ENCODE data around the gene APRT. TPM values are rescaled to one million over a fixed set of nuclear protein-coding genes. Genes with fewer than 3 reads are reported as not detected.

The APRT gene
- polyA plus RNA-seq, 1 experiment, result 66.8 TPM

DNA sequence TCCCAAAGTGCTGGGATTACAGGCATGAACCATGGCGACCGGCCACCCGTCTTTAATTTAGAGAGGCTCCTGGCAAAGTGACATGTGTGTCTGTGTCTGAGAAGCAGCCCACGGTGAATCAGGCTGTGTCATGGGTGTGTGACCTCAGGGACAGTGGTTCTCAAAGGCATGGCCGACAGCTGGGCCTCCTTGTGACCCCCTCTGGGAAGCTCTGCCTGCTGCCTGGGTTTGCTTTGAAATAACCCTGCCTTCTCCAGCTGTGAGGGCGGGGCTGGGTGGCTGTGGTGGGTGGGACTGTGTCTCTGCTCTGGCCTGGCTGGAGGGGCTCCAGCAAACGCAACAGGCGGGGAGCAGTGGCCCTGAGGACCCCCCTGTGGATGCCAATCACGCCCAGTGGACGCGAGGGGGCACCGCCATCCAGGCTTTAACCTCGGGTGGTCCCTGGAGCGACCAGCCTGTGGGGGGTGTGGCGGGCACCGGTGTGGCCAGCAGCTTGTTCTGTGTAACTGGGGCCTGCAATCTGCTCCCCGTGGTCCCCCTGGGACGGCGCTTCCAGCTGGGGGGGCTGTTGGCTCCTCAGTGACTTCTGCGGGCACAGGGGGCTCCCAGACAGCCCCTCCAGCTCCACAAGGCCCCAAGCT lies 8.8 kb upstream of the APRT start:
- DNase-seq (ENCODE audit: low read depth, low spot score), result no peak
- no peak overlapping the region for H3K27ac ChIP-seq (ENCODE audit: low read depth, low read length)
- H3K27me3 ChIP-seq (ENCODE audit: control insufficient read depth, insufficient read depth, low read length), result no peaks in the 10 kb centered on the region
- CTCF ChIA-PET, result interaction anchor here (0.6 to 1.0 kb wide), 2 partner anchors 9 to 28 kb away, joined by 3 read pairs; no protein-coding TSS in a partner anchor
- no peak overlapping the region for H3K4me3 ChIP-seq (ENCODE audit: low read depth, low read length)
- no peaks in the 10 kb centered on the region; the same call in 1 of the 2 replicates for H3K9me3 ChIP-seq (ENCODE audit: control insufficient read depth, insufficient read depth, low read length)
- no peak for TF ChIP-seq CTCF (IDR thresholded peaks at IDR 0.05; ENCODE audit: low read depth, low read length)
- POLR2A ChIA-PET, result no interaction called here

DNA sequence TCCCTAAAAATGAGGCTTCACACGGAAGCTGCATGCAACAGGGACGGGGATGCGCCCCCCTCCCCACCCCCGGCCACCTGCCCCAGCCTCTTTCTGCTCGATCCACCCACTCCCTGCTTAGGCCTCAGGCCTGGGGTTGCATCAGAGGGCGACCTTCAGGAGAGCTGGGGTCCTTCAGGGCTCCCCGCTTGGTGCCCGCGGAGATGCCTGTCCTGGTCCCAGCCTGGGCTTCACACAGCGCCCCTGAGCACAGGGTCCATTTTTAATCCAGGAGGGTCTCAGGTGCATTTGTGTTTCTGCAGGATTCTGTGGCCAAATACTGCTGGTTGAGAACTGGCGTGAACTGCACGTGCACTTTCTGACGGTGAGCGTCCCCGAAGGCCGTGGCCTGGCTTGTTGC lies 7.4 kb upstream of the APRT start:
- Histone ChIP-seq H3K4me3 (ENCODE audit: low read depth, low read length) (no peak overlapping the region), H3K27me3 (ENCODE audit: control insufficient read depth, insufficient read depth, low read length) (no peaks in the 10 kb centered on the region), H3K9me3 (ENCODE audit: control insufficient read depth, insufficient read depth, low read length) (no peaks in the 10 kb centered on the region; the same call in 1 of the 2 replicates), H3K27ac (ENCODE audit: low read depth, low read length) (no peak overlapping the region)
- no peak for TF ChIP-seq CTCF (IDR thresholded peaks at IDR 0.05; ENCODE audit: low read depth, low read length)
- POLR2A ChIA-PET, result no interaction called here
- no peak for DNase-seq (ENCODE audit: low read depth, low spot score)
- CTCF ChIA-PET, result interaction anchor here (1.6 kb wide), 1 partner anchor 38 kb away, joined by 3 read pairs; the partner anchor contains the start of genes GALNS and TRAPPC2L

DNA sequence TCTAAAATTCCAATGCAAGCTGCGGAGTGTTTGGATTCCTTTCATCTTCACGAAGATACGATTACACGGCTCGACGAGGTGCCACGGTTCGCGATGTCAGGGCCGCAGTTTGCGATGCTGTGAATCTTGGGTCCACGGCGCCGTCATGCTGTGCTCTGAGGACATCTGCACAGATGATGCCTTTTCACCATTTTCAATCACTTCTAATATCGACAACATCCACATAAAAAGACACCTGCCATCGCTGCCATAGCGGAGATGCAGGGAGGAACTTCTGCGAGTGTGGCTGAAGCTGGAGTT lies 6.8 kb upstream of the APRT start:
- peak overlapping the region; percentile 86 for H3K27ac ChIP-seq (ENCODE audit: low read depth, low read length)
- no peak for TF ChIP-seq CTCF (IDR thresholded peaks at IDR 0.05; ENCODE audit: low read depth, low read length)
- no peak overlapping the region for H3K4me3 ChIP-seq (ENCODE audit: low read depth, low read length)
- ChIA-PET POLR2A (interaction anchor here (0.6 to 0.8 kb wide), 3 partner anchors 8 to 70 kb away, joined by 3 to 4 read pairs (median 3); no protein-coding TSS in a partner anchor), CTCF (interaction anchor here (0.6 to 1.6 kb wide), 3 partner anchors 39 to 81 kb away, joined by 3 read pairs; partner anchors contain the start of genes GALNS and TRAPPC2L)
- no peaks in the 10 kb centered on the region for H3K27me3 ChIP-seq (ENCODE audit: control insufficient read depth, insufficient read depth, low read length)
- no peaks in the 10 kb centered on the region; the same call in 1 of the 2 replicates for H3K9me3 ChIP-seq (ENCODE audit: control insufficient read depth, insufficient read depth, low read length)
- no peak for DNase-seq (ENCODE audit: low read depth, low spot score)

DNA sequence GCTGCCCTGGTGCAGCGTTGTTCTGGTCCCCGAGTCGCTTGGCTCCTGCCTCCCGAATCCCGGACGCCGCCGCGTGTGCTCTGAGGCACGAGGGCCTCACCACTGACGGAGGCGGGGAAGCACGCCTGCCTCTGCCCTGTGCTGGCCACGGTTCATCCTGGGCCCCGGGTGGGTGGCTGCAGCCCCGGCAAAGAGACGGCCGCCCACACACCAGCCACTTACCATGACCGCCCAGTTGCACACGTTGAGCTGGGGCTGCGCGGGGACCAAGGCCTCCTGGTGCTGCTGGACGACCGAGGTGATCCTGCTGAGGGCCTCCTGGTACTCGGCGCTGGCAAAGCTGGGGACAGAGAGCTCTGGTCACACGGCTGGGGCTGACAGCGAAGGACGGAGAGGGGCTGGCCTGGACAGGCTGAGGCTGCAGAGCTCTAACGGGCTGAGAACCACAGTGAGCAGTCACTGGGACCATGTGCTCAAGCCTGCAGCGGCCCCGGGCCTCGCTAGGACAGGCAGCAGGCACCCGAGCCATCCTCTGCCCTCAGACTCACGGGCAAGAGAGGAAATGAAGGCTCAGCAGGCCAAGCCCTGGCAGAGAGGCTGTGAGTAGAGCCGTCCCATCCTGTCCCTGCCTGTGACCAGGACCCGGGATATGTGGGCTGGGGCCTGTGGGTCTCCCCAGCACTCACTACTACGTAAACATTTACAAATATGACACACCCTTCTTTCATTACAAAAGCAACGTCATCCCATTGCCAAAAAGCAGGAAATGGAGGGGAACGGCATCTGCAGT lies 6.3 kb upstream of the APRT start:
- Histone ChIP-seq H3K4me3 (ENCODE audit: low read depth, low read length) (0 out of 2 replicates have a peak overlapping the region, but pooled peaks have one; percentile 20), H3K27ac (ENCODE audit: low read depth, low read length) (peak overlapping the region; percentile 86), H3K27me3 (ENCODE audit: control insufficient read depth, insufficient read depth, low read length) (no peaks in the 10 kb centered on the region), H3K9me3 (ENCODE audit: control insufficient read depth, insufficient read depth, low read length) (no peaks in the 10 kb centered on the region; the same call in 1 of the 2 replicates)
- no peak for TF ChIP-seq CTCF (IDR thresholded peaks at IDR 0.05; ENCODE audit: low read depth, low read length)
- ChIA-PET POLR2A (interaction anchor here (0.6 to 0.8 kb wide), 3 partner anchors 8 to 70 kb away, joined by 3 to 4 read pairs (median 3); no protein-coding TSS in a partner anchor), CTCF (interaction anchor here (0.6 to 1.6 kb wide), 5 partner anchors 39 to 244 kb away, joined by 3 to 6 read pairs (median 3); partner anchors contain the start of genes GALNS and TRAPPC2L)
- DNase-seq (ENCODE audit: low read depth, low spot score), result peak; percentile 32

Measured in AG04450 (cell line).